ENCODE measurements around the gene RARB. TPM values are rescaled to one million over a fixed set of nuclear protein-coding genes. Genes with fewer than 3 reads are reported as not detected.

Gene RARB
- total RNA-seq, 1 donor from 2014 or later: not detected

- DNase-seq (ENCODE audit: low spot score): no peak
- no peak overlapping the region for H3K27ac Mint-ChIP-seq (ENCODE audit: unreplicated experiment)
- H3K27me3 Mint-ChIP-seq (ENCODE audit: unreplicated experiment): no peaks in the 10 kb centered on the region
- no peaks in the 10 kb centered on the region for H3K36me3 Mint-ChIP-seq (ENCODE audit: low read depth, unreplicated experiment)
- H3K4me1 Mint-ChIP-seq (ENCODE audit: unreplicated experiment): peaks cover 16% of the 10 kb centered on the region
- no peak overlapping the region for H3K4me3 Mint-ChIP-seq (ENCODE audit: unreplicated experiment)
- TF ChIP-seq, protein P1, sequence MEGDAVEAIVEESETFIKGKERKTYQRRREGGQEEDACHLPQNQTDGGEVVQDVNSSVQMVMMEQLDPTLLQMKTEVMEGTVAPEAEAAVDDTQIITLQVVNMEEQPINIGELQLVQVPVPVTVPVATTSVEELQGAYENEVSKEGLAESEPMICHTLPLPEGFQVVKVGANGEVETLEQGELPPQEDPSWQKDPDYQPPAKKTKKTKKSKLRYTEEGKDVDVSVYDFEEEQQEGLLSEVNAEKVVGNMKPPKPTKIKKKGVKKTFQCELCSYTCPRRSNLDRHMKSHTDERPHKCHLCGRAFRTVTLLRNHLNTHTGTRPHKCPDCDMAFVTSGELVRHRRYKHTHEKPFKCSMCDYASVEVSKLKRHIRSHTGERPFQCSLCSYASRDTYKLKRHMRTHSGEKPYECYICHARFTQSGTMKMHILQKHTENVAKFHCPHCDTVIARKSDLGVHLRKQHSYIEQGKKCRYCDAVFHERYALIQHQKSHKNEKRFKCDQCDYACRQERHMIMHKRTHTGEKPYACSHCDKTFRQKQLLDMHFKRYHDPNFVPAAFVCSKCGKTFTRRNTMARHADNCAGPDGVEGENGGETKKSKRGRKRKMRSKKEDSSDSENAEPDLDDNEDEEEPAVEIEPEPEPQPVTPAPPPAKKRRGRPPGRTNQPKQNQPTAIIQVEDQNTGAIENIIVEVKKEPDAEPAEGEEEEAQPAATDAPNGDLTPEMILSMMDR (IDR thresholded peaks at IDR 0.05; ENCODE audit: unreplicated experiment): no peak
- no peaks in the 10 kb centered on the region for H3K9me3 Mint-ChIP-seq (ENCODE audit: unreplicated experiment)
Observed at GRCh38 chr3:25454005-25454927, 26.2 kb downstream of the RARB start.

DNA sequence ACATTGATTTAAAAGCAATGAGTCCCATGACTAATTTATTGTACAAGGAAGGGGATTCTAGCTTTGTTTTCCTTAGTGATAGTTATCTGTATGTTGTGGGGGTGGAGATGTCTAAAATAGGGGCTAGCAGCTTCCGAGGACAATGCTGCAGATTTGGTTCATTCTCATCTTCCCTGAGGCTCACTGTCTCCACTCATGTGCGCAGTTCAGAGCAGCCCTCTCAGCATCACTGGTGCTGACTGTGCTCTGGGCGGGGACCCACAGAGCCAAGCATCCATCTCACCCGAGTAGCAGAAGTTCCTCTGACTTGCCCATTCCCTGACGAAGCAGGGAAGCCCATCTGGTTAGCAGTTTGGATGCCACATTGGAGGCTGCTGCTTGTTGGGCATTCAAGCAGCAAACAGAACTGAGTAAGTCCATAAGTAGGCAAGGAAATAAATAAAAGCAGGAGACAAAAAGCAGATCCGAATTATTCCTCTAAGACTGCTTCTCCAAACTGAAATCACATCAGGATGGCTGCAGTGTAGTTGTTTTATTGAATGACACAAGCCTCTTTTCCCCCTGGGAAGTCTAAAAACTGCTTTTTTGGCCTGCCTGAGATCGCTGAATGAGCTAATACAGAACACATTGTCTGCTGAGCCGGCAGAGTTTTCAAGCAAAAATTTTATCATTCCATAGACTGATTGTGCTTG, 27.5 kb downstream of the RARB start:
- Mint-ChIP-seq H3K36me3 (ENCODE audit: low read depth, unreplicated experiment) (no peaks in the 10 kb centered on the region), H3K4me3 (ENCODE audit: unreplicated experiment) (no peak overlapping the region), H3K4me1 (ENCODE audit: unreplicated experiment) (peaks cover 16% of the 10 kb centered on the region), H3K27me3 (ENCODE audit: unreplicated experiment) (no peaks in the 10 kb centered on the region), H3K9me3 (ENCODE audit: unreplicated experiment) (no peaks in the 10 kb centered on the region), H3K27ac (ENCODE audit: unreplicated experiment) (no peak overlapping the region)
- no peak for DNase-seq (ENCODE audit: low spot score)
- TF ChIP-seq, protein P1 (IDR thresholded peaks at IDR 0.05; ENCODE audit: unreplicated experiment): no peak

DNA sequence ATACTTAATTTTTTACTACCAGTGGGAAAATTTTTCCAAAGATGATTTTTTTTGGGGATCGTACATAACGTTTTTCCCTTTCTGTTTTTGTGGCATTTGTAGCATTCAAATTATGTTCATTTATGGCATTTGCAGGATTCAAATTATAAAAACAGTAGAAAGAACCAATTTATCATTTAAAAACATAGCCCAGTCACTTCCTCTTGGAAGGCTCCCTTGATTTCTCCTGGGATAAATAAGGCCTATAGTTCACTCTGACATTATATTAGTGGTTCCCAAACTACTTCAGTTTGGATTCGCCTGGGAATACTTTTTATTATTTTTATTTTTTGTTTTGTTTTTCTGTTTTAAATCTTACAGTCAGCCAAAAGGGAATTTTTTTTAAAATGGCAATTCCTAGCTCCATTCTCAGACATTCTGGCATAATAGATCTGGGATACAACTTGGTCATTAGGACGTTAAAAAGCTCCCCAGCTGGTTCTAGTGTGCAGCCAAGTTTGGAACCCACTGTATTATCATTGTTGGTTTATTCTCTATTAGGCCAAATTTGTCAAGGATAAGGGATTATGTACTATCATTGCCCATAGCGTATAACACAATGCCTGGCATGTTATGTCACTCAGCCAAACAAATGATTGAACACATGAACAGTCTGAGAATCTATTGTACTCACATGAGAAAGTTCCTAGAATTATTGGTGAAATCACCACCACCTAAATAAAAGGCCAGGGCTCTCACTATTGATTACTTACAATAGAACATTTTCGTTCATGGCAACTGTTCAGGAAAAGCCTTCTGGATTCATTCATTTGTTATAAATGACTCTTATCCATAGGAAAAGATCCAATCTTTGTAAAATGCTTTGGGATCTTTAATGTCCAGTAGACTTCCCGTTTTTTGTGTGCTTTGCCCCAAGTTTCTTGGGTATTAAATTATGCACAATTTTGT, 28.9 kb downstream of the RARB start:
- no peak for DNase-seq (ENCODE audit: low spot score)
- H3K4me3 Mint-ChIP-seq (ENCODE audit: unreplicated experiment): no peak overlapping the region
- H3K4me1 Mint-ChIP-seq (ENCODE audit: unreplicated experiment): peaks cover 16% of the 10 kb centered on the region
- no peaks in the 10 kb centered on the region for H3K9me3 Mint-ChIP-seq (ENCODE audit: unreplicated experiment)
- no peak overlapping the region for H3K27ac Mint-ChIP-seq (ENCODE audit: unreplicated experiment)
- TF ChIP-seq, protein P1 (IDR thresholded peaks at IDR 0.05; ENCODE audit: unreplicated experiment): no peak
- no peaks in the 10 kb centered on the region for H3K27me3 Mint-ChIP-seq (ENCODE audit: unreplicated experiment)
- no peaks in the 10 kb centered on the region for H3K36me3 Mint-ChIP-seq (ENCODE audit: low read depth, unreplicated experiment)

GRCh38 chr3:25457671-25458419, 29.8 kb downstream of the RARB start:
- no peaks in the 10 kb centered on the region for H3K36me3 Mint-ChIP-seq (ENCODE audit: low read depth, unreplicated experiment)
- H3K9me3 Mint-ChIP-seq (ENCODE audit: unreplicated experiment): no peaks in the 10 kb centered on the region
- TF ChIP-seq, protein P1 (IDR thresholded peaks at IDR 0.05; ENCODE audit: unreplicated experiment): no peak
- no peak for DNase-seq (ENCODE audit: low spot score)
- no peaks in the 10 kb centered on the region for H3K27me3 Mint-ChIP-seq (ENCODE audit: unreplicated experiment)
- peaks cover 16% of the 10 kb centered on the region for H3K4me1 Mint-ChIP-seq (ENCODE audit: unreplicated experiment)
- H3K27ac Mint-ChIP-seq (ENCODE audit: unreplicated experiment): no peak overlapping the region
- H3K4me3 Mint-ChIP-seq (ENCODE audit: unreplicated experiment): no peak overlapping the region

Measured in endothelial cell (in vitro differentiated cells).